ENCODE data around the gene ACO1. TPM values are rescaled to one million over a fixed set of nuclear protein-coding genes. Genes with fewer than 3 reads are reported as not detected.
A peak's percentile ranks its signal among the peaks of the same experiment; 100 is the strongest.

The ACO1 gene
- total and polyA plus RNA-seq, 2 experiments from 2014 or later: 42.1 to 51.5 TPM

DNA sequence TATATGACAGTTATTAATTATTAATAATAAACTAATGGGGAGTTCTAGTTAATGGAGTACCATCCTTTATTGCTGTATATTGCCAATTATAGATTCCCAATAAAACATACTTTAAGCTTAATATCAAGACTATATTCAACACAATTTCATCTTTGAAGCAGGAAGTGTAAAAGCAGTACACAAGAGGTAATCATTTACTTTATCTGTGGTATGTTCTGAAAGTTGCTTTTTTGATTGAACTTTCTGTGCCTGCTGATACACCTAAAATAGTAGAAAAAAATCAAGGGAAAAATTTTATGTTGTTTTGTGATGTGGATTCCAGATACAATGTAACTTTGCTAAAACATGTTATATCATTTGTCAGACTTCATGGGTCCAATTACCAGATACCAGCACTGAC is 58.0 kb downstream of the ACO1 start:
- no peak for TF ChIP-seq CTCF (IDR thresholded peaks at IDR 0.05; ENCODE audit: low read depth, low read length)
- H3K4me3 ChIP-seq: no peak overlapping the region
- no peaks in the 10 kb centered on the region for H3K4me1 ChIP-seq (ENCODE audit: low read depth)
- no peak for DNase-seq (ENCODE audit: low read depth in 1 of 2, low spot score in 1 of 2)
- no peaks in the 10 kb centered on the region for H3K9me3 ChIP-seq (ENCODE audit: low read depth)
- H3K27ac ChIP-seq: no peak overlapping the region
- peaks cover 36% of the 10 kb centered on the region for H3K36me3 ChIP-seq
- H3K27me3 ChIP-seq: no peaks in the 10 kb centered on the region

- Histone ChIP-seq H3K27ac (no peak overlapping the region), H3K4me1 (ENCODE audit: low read depth) (no peaks in the 10 kb centered on the region), H3K27me3 (no peaks in the 10 kb centered on the region), H3K36me3 (peaks cover 15% of the 10 kb centered on the region), H3K9me3 (ENCODE audit: low read depth) (no peaks in the 10 kb centered on the region), H3K4me3 (no peak overlapping the region)
- no peak for TF ChIP-seq CTCF (IDR thresholded peaks at IDR 0.05; ENCODE audit: low read depth, low read length)
- DNase-seq (ENCODE audit: low read depth in 1 of 2, low spot score in 1 of 2): no peak
These were observed 65.5 kb downstream of the ACO1 start for GRCh38 chr9:32449969-32450368.

DNA sequence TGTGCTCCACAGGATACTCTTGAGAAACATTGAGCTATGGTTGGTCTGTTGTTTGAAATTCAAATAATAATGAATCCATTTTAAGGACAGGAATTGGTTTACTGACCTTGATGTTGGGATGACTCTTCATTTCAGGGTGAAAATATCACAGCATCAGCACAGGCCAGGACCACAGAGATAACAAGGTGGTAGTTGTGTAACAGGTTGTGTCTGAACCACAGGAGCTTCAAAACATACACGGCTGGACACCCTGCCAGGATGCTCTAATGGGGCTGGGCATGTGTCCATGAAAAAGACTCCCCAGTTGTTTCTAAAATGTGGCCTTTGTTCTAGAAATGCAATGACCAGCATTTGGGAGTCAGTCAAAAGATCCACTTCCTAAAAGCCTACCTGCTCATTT is 69.8 kb downstream of the ACO1 start:
- TF ChIP-seq CTCF (IDR thresholded peaks at IDR 0.05; ENCODE audit: low read depth, low read length): no peak
- Histone ChIP-seq H3K27ac (no peak overlapping the region), H3K4me1 (ENCODE audit: low read depth) (no peaks in the 10 kb centered on the region), H3K9me3 (ENCODE audit: low read depth) (no peaks in the 10 kb centered on the region), H3K27me3 (no peaks in the 10 kb centered on the region), H3K4me3 (no peak overlapping the region), H3K36me3 (peaks cover 22% of the 10 kb centered on the region)
- no peak for DNase-seq (ENCODE audit: low read depth in 1 of 2, low spot score in 1 of 2)

DNA sequence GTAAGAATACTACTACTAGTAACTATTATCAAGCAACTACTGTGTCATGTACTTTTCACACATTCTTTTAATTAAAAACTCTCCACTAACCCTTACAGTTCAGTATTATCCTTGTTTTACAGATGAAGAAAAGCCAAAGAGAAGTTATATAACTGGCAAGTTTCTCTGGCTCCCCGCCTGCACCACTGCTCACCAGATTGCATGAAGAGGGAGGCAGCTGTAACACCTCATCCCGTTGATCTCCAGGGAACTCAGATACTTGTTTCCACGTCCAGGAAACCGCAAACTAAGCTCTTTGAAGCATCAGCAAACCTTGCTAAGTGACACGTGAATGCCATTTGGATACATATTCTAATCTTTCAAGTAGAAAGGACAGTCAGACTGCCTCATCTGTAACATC is 71.3 kb downstream of the ACO1 start:
- Histone ChIP-seq H3K27me3 (no peaks in the 10 kb centered on the region), H3K27ac (no peak overlapping the region), H3K4me1 (ENCODE audit: low read depth) (no peaks in the 10 kb centered on the region), H3K4me3 (no peak overlapping the region), H3K9me3 (ENCODE audit: low read depth) (no peaks in the 10 kb centered on the region), H3K36me3 (peaks cover 14% of the 10 kb centered on the region)
- TF ChIP-seq CTCF (IDR thresholded peaks at IDR 0.05; ENCODE audit: low read depth, low read length): no peak
- peak in 1 of 2 donors; percentile 49 for DNase-seq (ENCODE audit: low read depth in 1 of 2, low spot score in 1 of 2)

GRCh38 chr9:32456564-32456963 is 72.1 kb downstream of the ACO1 start:
- Histone ChIP-seq H3K9me3 (ENCODE audit: low read depth) (no peaks in the 10 kb centered on the region), H3K27ac (no peak overlapping the region), H3K4me1 (ENCODE audit: low read depth) (no peaks in the 10 kb centered on the region), H3K4me3 (no peak overlapping the region), H3K36me3 (peaks cover 14% of the 10 kb centered on the region), H3K27me3 (no peaks in the 10 kb centered on the region)
- DNase-seq (ENCODE audit: low read depth in 1 of 2, low spot score in 1 of 2): peak in 1 of 2 donors; percentile 26
- TF ChIP-seq CTCF (IDR thresholded peaks at IDR 0.05; ENCODE audit: low read depth, low read length): no peak
